IMR-90 (cell line): Measurements from ENCODE around the gene SPINK5. TPM values are rescaled to one million over a fixed set of nuclear protein-coding genes. Genes with fewer than 3 reads are reported as not detected.

Experiments
- ATAC-seq: fragments of 200-7000 bp; cut with Tn5 transposase; 2 replicates; pipeline ENCODE4 v1.9.1; 2020; ENCODE audit warnings: low read depth, mild to moderate bottlenecking, moderate library complexity
- BruUV-seq: library from RNA; stranded (reverse); fragments of 400-500 nt; replicated peaks from 2 replicates; lab custom pipeline; 2021; lab: Mats Ljungman, UMichigan
- CTCF ChIA-PET: fragments of 300-600 bp; formaldehyde crosslinking; extraction: SDS; loops from one replicate; lab custom pipeline; 2021; ENCODE audit warnings: antibody characterized with exemption; lab: Yijun Ruan, JAX
- POLR2A ChIA-PET: fragments of 300-600 bp; sonication (Branson Sonifier 250); formaldehyde crosslinking; loops from one replicate; lab custom pipeline; 2022; ENCODE audit warnings: antibody characterized with exemption; ENCODE audit not compliant: unreplicated experiment; lab: Charles Lee
- DNase-seq: peaks from one replicate; pipeline ENCODE4 v3.0.0; 2013
- H2AFZ ChIP-seq: replicated peaks from 2 replicates; pipeline ENCODE3; 2013; ENCODE audit warnings: low read length, mild to moderate bottlenecking; ENCODE audit not compliant: poor library complexity
- H2AK5ac ChIP-seq: 2 replicates; pipeline ENCODE4 v1.6.1; 2013; ENCODE audit warnings: low read depth, low read length, inconsistent platforms
- H2AK9ac ChIP-seq: replicated peaks from 2 replicates; pipeline ENCODE3; 2013; ENCODE audit warnings: mild to moderate bottlenecking, low read depth, low read length, moderate library complexity; ENCODE audit not compliant: poor library complexity
- H2BK120ac ChIP-seq: 2 replicates; pipeline ENCODE4 v1.6.1; 2013; ENCODE audit warnings: low read depth, low read length, inconsistent platforms
- H2BK15ac ChIP-seq: 3 replicates; pipeline ENCODE4 v1.6.1; 2013; ENCODE audit warnings: low read depth, low read length, inconsistent platforms
- H2BK20ac ChIP-seq: 2 replicates; pipeline ENCODE4 v1.6.1; 2013; ENCODE audit warnings: low read depth, mild to moderate bottlenecking, inconsistent platforms, low read length, moderate library complexity
- H2BK5ac ChIP-seq: 2 replicates; pipeline ENCODE4 v1.6.1; 2013; ENCODE audit warnings: mild to moderate bottlenecking, low read depth, low read length, inconsistent platforms; ENCODE audit not compliant: poor library complexity, severe bottlenecking
- H3K14ac ChIP-seq: replicated peaks from 2 replicates; pipeline ENCODE4 v1.6.1; 2013; ENCODE audit warnings: low read depth, low read length, inconsistent platforms
- H3K18ac ChIP-seq: 2 replicates; pipeline ENCODE4 v1.6.1; 2013; ENCODE audit warnings: low read depth, low read length, control low read depth
- H3K23ac ChIP-seq: 2 replicates; pipeline ENCODE4 v1.6.1; 2013; ENCODE audit warnings: low read depth, low read length, inconsistent platforms
- H3K27ac ChIP-seq: 2 replicates; pipeline ENCODE4 v1.5.1; 2013; ENCODE audit warnings: mild to moderate bottlenecking, control low read depth, low read length; ENCODE audit not compliant: insufficient read depth
- H3K27me3 ChIP-seq: 2 replicates; pipeline ENCODE4 v1.6.1; 2013; ENCODE audit warnings: low read length; ENCODE audit not compliant: control insufficient read depth, insufficient read depth
- H3K36me3 ChIP-seq: 2 replicates; pipeline ENCODE4 v1.6.1; 2013; ENCODE audit warnings: low read length, mixed read lengths; ENCODE audit not compliant: control insufficient read depth, insufficient read depth
- H3K4ac ChIP-seq: 2 replicates; pipeline ENCODE4 v1.6.1; 2013; ENCODE audit warnings: low read depth, low read length, inconsistent platforms
- H3K4me1 ChIP-seq: 2 replicates; pipeline ENCODE4 v1.6.1; 2013; ENCODE audit warnings: low read length, mixed read lengths; ENCODE audit not compliant: control insufficient read depth, insufficient read depth
- H3K4me2 ChIP-seq: 2 replicates; pipeline ENCODE4 v1.6.1; 2013; ENCODE audit warnings: low read depth, mild to moderate bottlenecking, control low read depth, low read length, moderate library complexity
- H3K4me3 ChIP-seq: 2 replicates; pipeline ENCODE4 v1.5.1; 2013; ENCODE audit warnings: low read depth, mild to moderate bottlenecking, control low read depth, low read length, moderate library complexity; ENCODE audit not compliant: insufficient read depth
- H3K56ac ChIP-seq: 2 replicates; pipeline ENCODE4 v1.6.1; 2013; ENCODE audit warnings: low read length, inconsistent platforms; ENCODE audit not compliant: insufficient read depth; ENCODE audit errors: extremely low read depth
- H3K79me1 ChIP-seq, 2 experiments: 2 replicates each; pipeline ENCODE4 v1.6.1; 2013; ENCODE audit warnings: low read length in 2 of 2, inconsistent platforms in 1 of 2, low read depth in 1 of 2
- H3K9ac ChIP-seq: 2 replicates; pipeline ENCODE4 v1.6.1; 2013; ENCODE audit warnings: low read depth, low read length, control low read depth
- H3K9me1 ChIP-seq: 2 replicates; pipeline ENCODE4 v1.6.1; 2013; ENCODE audit warnings: low read length, inconsistent platforms; ENCODE audit not compliant: insufficient read depth
- H3K9me3 ChIP-seq: 2 replicates; pipeline ENCODE4 v1.6.1; 2013; ENCODE audit warnings: low read length; ENCODE audit not compliant: control insufficient read depth, insufficient read depth
- H4K20me1 ChIP-seq: 2 replicates; pipeline ENCODE4 v1.6.1; 2013; ENCODE audit warnings: low read length, inconsistent platforms; ENCODE audit not compliant: insufficient read depth
- H4K5ac ChIP-seq: 2 replicates; pipeline ENCODE4 v1.6.1; 2013; ENCODE audit warnings: mild to moderate bottlenecking, low read depth, low read length, control low read depth
- H4K8ac ChIP-seq, 2 experiments: 2 replicates each; pipeline ENCODE4 v1.6.1; 2013; ENCODE audit warnings: low read depth in 2 of 2, low read length in 2 of 2, control low read depth in 1 of 2, inconsistent platforms in 1 of 2
- H4K91ac ChIP-seq: 2 replicates; pipeline ENCODE4 v1.6.1; 2013; ENCODE audit warnings: low read depth, low read length, inconsistent platforms; ENCODE audit not compliant: insufficient read depth
- BHLHE40 ChIP-seq: fragments of 150-350 bp; IDR thresholded peaks from 2 replicates; pipeline ENCODE4 v1.6.1; 2016; ENCODE audit warnings: mild to moderate bottlenecking, low read depth, low read length
- MAFK ChIP-seq: IDR thresholded peaks from 2 replicates; pipeline ENCODE4 v1.6.1; 2012; ENCODE audit warnings: low read depth, low read length, improper control_type of control experiment
- MXI1 ChIP-seq: IDR thresholded peaks from 2 replicates; pipeline ENCODE4 v1.6.1; 2012; ENCODE audit warnings: low read depth, mild to moderate bottlenecking, low read length, moderate library complexity, borderline replicate concordance
- POLR2A ChIP-seq: IDR thresholded peaks from 2 replicates; pipeline ENCODE4 v1.6.1; 2012; ENCODE audit warnings: mild to moderate bottlenecking, low read depth, low read length
- RAD21 ChIP-seq: IDR thresholded peaks from 2 replicates; pipeline ENCODE4 v1.6.1; 2012; ENCODE audit warnings: low read length, improper control_type of control experiment
- RCOR1 ChIP-seq: IDR thresholded peaks from 2 replicates; pipeline ENCODE4 v1.6.1; 2012; ENCODE audit warnings: mild to moderate bottlenecking, low read length, improper control_type of control experiment; ENCODE audit not compliant: insufficient replicate concordance
- WGBS, 2 experiments: methylation state at CpG; one replicate each; pipeline versions ENCODE4 v1.1.5 to v1.1.7; 2013; ENCODE audit warnings: missing lambda C conversion rate in 2 of 2; ENCODE audit not compliant: insufficient read length in 1 of 2; ENCODE audit errors: extremely low coverage in 2 of 2; 5-methylcytosine and 5-hydroxymethylcytosine counted together
- dilution Hi-C: fragments of 300-500 bp; cut with HindIII; formaldehyde crosslinking; loops from one replicate; pipeline ENCODE4 v1.14.3; 2018; ENCODE audit warnings: low sequenced_read_pairs; ENCODE audit not compliant: unreplicated experiment
- in situ Hi-C: fragments of 300-500 bp; cut with MboI; formaldehyde crosslinking; loops from 3 replicates; pipeline ENCODE4 v1.14.3; 2019; ENCODE audit warnings: low sequenced_read_pairs, inconsistent platforms, mixed read lengths
- intact Hi-C: fragments of 100-400 bp; cut with micrococcal nuclease; formaldehyde crosslinking; loops from 2 replicates; pipeline ENCODE4 v1.10.0; 2022
- polyA plus RNA-seq, 3 experiments: library from polyadenylated mRNA; depleted of rRNA; stranded (reverse); fragments of >200 nt; gene quantifications; 2 replicates each; pipeline ENCODE4 v1.2.3, GENCODE V29; 2012; ENCODE audit warnings: low replicate concordance in 1 of 3
- total RNA-seq: library from RNA; depleted of rRNA; stranded (reverse); fragments of >200 nt; gene quantifications from 2 replicates; pipeline ENCODE4 v1.2.3, GENCODE V29; 2012
- TF ChIP-seq, protein P1 (sequence below): fragments of 150-350 bp; IDR thresholded peaks from 2 replicates; pipeline ENCODE4 v1.6.1; 2016; ENCODE audit warnings: low read depth, mild to moderate bottlenecking, low read length, moderate library complexity, borderline replicate concordance
- TF ChIP-seq, protein P2 (sequence below): fragments of 150-350 bp; IDR thresholded peaks from 2 replicates; pipeline ENCODE4 v1.6.1; 2017; ENCODE audit warnings: mild to moderate bottlenecking, antibody characterized with exemption, low read length, low read depth

Gene SPINK5
- total and polyA plus RNA-seq, 2 of the 4 experiments (the other 2 are of a cell fraction), result not detected

DNA sequence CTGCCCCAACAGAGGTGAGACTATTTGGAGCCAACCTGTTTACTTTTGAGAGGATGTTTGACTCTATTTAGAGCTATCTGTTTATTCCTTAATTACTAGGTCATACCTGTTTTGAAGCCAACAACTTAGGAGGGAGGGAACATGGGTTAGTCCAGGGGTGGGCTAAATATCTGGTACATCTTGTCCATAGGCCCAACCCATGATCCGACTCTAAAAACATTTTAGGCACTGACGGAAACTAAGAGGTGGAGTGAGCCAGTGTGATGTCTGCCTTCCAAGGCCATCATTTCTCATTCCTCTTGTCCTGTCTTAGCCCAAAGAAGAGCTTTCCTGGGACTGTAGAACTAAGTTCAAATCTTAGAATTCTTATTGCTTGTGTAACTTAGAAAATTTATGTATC is 8.4 kb downstream of the SPINK5 start:
- WGBS, 2 experiments, result no CpG with 5 or more reads among the region's 2 CpGs
- no peak overlapping the region for H2BK15ac ChIP-seq
- H3K4me1 ChIP-seq, result no peaks in the 10 kb centered on the region
- no peak overlapping the region for H2BK120ac ChIP-seq
- H3K18ac ChIP-seq, result no peak overlapping the region
- ATAC-seq, result no peak
- no peak overlapping the region for H4K5ac ChIP-seq
- H2AFZ ChIP-seq, result no peak overlapping the region
- no peak overlapping the region for H3K23ac ChIP-seq
- H2AK9ac ChIP-seq, result no peak overlapping the region
- no peak overlapping the region for H4K8ac ChIP-seq
- no peak overlapping the region for H2BK20ac ChIP-seq
- H3K4ac ChIP-seq, result no peak overlapping the region
- POLR2A ChIA-PET, result no interaction called here
- dilution Hi-C loops, result no loop called here
- H4K20me1 ChIP-seq, result no peaks in the 10 kb centered on the region
- no peak overlapping the region for H3K9ac ChIP-seq
- no peak overlapping the region for H3K4me2 ChIP-seq
- no peak for TF ChIP-seq MAFK
- no peak for TF ChIP-seq RCOR1
- TF ChIP-seq MXI1, result no peak
- TF ChIP-seq, protein P1, sequence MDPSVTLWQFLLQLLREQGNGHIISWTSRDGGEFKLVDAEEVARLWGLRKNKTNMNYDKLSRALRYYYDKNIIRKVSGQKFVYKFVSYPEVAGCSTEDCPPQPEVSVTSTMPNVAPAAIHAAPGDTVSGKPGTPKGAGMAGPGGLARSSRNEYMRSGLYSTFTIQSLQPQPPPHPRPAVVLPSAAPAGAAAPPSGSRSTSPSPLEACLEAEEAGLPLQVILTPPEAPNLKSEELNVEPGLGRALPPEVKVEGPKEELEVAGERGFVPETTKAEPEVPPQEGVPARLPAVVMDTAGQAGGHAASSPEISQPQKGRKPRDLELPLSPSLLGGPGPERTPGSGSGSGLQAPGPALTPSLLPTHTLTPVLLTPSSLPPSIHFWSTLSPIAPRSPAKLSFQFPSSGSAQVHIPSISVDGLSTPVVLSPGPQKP, result no peak
- no peak for TF ChIP-seq POLR2A
- no peak for TF ChIP-seq RAD21
- TF ChIP-seq, protein P2, sequence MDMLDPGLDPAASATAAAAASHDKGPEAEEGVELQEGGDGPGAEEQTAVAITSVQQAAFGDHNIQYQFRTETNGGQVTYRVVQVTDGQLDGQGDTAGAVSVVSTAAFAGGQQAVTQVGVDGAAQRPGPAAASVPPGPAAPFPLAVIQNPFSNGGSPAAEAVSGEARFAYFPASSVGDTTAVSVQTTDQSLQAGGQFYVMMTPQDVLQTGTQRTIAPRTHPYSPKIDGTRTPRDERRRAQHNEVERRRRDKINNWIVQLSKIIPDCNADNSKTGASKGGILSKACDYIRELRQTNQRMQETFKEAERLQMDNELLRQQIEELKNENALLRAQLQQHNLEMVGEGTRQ, result no peak
- TF ChIP-seq BHLHE40, result no peak
- no peak overlapping the region for H3K56ac ChIP-seq
- CTCF ChIA-PET, result no interaction called here
- H3K4me3 ChIP-seq, result no peak overlapping the region
- no peaks in the 10 kb centered on the region for H3K9me3 ChIP-seq
- in situ Hi-C loops, result no loop called here
- no peak overlapping the region for H2BK5ac ChIP-seq
- no peaks in the 10 kb centered on the region for H3K36me3 ChIP-seq
- no TSS peak for BruUV-seq
- no peaks in the 10 kb centered on the region for H3K9me1 ChIP-seq
- no peaks in the 10 kb centered on the region for H3K79me1 ChIP-seq
- H3K27me3 ChIP-seq, result no peaks in the 10 kb centered on the region
- no peak overlapping the region for H2AK5ac ChIP-seq
- intact Hi-C loops, result no loop called here
- no peak overlapping the region for H3K27ac ChIP-seq
- no peak overlapping the region for H3K14ac ChIP-seq
- H4K91ac ChIP-seq, result no peak overlapping the region
- no peak for DNase-seq
